Keratinocyte (primary cell): Measurements from ENCODE around the gene LAMA2. TPM values are rescaled to one million over a fixed set of nuclear protein-coding genes. Genes with fewer than 3 reads are reported as not detected.

Experiments used
- DNase-seq: peaks from one replicate; pipeline ENCODE4 v3.0.0-alpha.2; 2011; ENCODE audit warnings: low read depth, missing footprints, low spot score
- FAIRE-seq: peaks from 2 replicates; lab custom pipeline; 2011; peaks lifted over from hg19 to GRCh38; lab: Jason Lieb, UNC
- H2AFZ ChIP-seq: 2 replicates; pipeline ENCODE4 v1.6.0; 2012; ENCODE audit warnings: low read length, control low read depth, inconsistent platforms; ENCODE audit not compliant: control insufficient read depth
- H3K27ac ChIP-seq: 2 replicates; pipeline ENCODE4 v1.5.1; 2011; ENCODE audit warnings: low read length; ENCODE audit not compliant: control insufficient read depth, insufficient read depth
- H3K27me3 ChIP-seq: 3 replicates; pipeline ENCODE4 v1.6.0; 2011; ENCODE audit warnings: low read length; ENCODE audit not compliant: control insufficient read depth, insufficient read depth; ENCODE audit errors: extremely low read depth
- H3K36me3 ChIP-seq, 2 experiments: 2 replicates in 1 of 2; 3 replicates in 1 of 2; pipeline ENCODE4 v1.5.1; 2011; ENCODE audit warnings: low read length in 2 of 2, mild to moderate bottlenecking in 1 of 2; ENCODE audit not compliant: control insufficient read depth in 2 of 2, insufficient read depth in 2 of 2; ENCODE audit errors: extremely low read depth in 1 of 2
- H3K4me1 ChIP-seq: 3 replicates; pipeline ENCODE4 v1.5.1; 2011; ENCODE audit warnings: low read length; ENCODE audit not compliant: control insufficient read depth, insufficient read depth; ENCODE audit errors: extremely low read depth
- H3K4me2 ChIP-seq: 3 replicates; pipeline ENCODE4 v1.6.0; 2011; ENCODE audit warnings: low read depth, low read length; ENCODE audit not compliant: control insufficient read depth, insufficient read depth; ENCODE audit errors: extremely low read depth
- H3K4me3 ChIP-seq, 3 experiments: fragments of 200-600 bp in 1 of 3; sonication (generic) in 1 of 3; 2 replicates in 2 of 3; 3 replicates in 1 of 3; pipeline ENCODE4 v1.5.1; 2011 to 2016; ENCODE audit warnings: low read length in 3 of 3, mild to moderate bottlenecking in 3 of 3, control low read depth in 2 of 3, inconsistent platforms in 1 of 3, low read depth in 1 of 3, mixed read lengths in 1 of 3, mixed run types in 1 of 3, moderate library complexity in 1 of 3; ENCODE audit not compliant: control insufficient read depth in 2 of 3, insufficient read depth in 2 of 3; ENCODE audit errors: extremely low read depth in 1 of 3
- H3K79me2 ChIP-seq: 2 replicates; pipeline ENCODE4 v1.6.0; 2012; ENCODE audit warnings: low read length; ENCODE audit not compliant: control insufficient read depth, insufficient read depth
- H3K9ac ChIP-seq: 3 replicates; pipeline ENCODE4 v1.6.0; 2011; ENCODE audit warnings: low read length; ENCODE audit not compliant: control insufficient read depth, insufficient read depth; ENCODE audit errors: extremely low read depth
- H3K9me1 ChIP-seq: 3 replicates; pipeline ENCODE4 v1.6.0; 2011; ENCODE audit warnings: low read length; ENCODE audit not compliant: control insufficient read depth, insufficient read depth; ENCODE audit errors: extremely low read depth
- H3K9me3 ChIP-seq: 2 replicates; pipeline ENCODE4 v1.5.1; 2012; ENCODE audit warnings: low read depth, low read length; ENCODE audit not compliant: control insufficient read depth
- H4K20me1 ChIP-seq: 3 replicates; pipeline ENCODE4 v1.6.0; 2011; ENCODE audit warnings: low read length; ENCODE audit not compliant: control insufficient read depth, insufficient read depth; ENCODE audit errors: extremely low read depth
- EZH2 ChIP-seq: IDR thresholded peaks from one replicate; pipeline ENCODE4 v1.6.1; 2012; ENCODE audit warnings: inconsistent platforms, mild to moderate bottlenecking, low read length, moderate library complexity
- dilution Hi-C: fragments of 300-500 bp; cut with MboI; formaldehyde crosslinking; loops from one replicate; pipeline ENCODE4 v1.7.0; 2020; ENCODE audit warnings: low sequenced_read_pairs; ENCODE audit not compliant: extremely low pct_ligation_motif_present
- polyA plus RNA-seq, 5 experiments: library from polyadenylated mRNA; depleted of rRNA in 3 of 5; stranded (reverse) in 3 of 5; stranded (forward) in 1 of 5; unstranded in 1 of 5; fragments of >200 nt; gene quantifications; 1 replicate in 1 of 5; 2 replicates in 3 of 5; 3 replicates in 1 of 5; pipeline versions ENCODE4 v1.2.1 to v1.2.3, GENCODE V29; 2011 to 2012; ENCODE audit warnings: missing spikeins in 2 of 5, low read depth in 1 of 5, low replicate concordance in 1 of 5
- TF ChIP-seq, protein P1 (sequence below), 3 experiments: IDR thresholded peaks in 1 of 3; conservative IDR thresholded peaks in 1 of 3; optimal IDR thresholded peaks in 1 of 3; 2 replicates in 2 of 3; 3 replicates in 1 of 3; pipeline versions ENCODE3 to v1.5.1; 2011; ENCODE audit warnings: low read length in 3 of 3, mild to moderate bottlenecking in 3 of 3, moderate library complexity in 2 of 3, control low read depth in 1 of 3, inconsistent platforms in 1 of 3; ENCODE audit not compliant: insufficient read depth in 2 of 3; ENCODE audit errors: extremely low read depth in 1 of 3

The LAMA2 gene
- polyA plus RNA-seq, 1 donor (not counting 4 experiments of a cell fraction or from before 2014, with no cell fraction given): 1.4 TPM

DNA sequence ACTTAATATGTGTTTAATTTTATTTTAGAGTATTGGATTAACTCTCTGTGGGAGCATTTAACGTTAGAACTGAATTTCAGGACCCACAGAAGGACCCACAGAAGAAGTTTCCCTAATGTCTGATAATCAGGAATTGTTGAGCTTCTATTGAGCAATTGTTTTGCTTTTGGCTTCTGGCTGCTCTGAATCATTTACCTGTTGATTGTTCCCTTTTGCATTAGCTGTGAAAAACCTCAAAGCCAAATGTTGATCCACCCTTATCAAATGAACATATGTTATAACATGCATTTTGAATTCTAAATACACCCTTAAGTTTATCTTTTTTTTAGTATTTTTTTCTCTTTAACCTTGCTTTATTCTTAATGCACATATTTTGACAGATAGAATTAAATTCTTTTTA is 393.5 kb downstream of the LAMA2 start:
- H3K27ac ChIP-seq: no peak overlapping the region

DNA sequence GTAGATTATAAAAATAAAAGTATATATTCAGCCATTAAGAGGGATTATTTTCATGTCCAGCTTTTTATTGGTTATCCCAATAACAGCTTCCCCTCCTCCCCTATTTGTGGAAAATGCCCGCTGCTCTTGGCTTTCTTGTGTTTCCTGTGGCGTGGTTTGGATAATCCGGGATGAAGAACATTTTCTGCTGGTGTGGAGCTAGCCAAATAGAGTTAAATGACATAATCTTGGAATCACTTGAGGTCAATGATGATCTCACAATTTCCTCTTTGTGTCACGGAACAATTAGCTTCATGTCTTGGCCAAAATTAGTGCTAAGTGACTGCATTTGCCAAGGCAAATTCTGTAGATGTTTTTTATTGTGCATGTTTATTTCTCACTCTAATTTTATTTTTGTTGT is 394.0 kb downstream of the LAMA2 start:
- DNase-seq (no peak), FAIRE-seq (no peak)
- Histone ChIP-seq H3K9me3 (no peaks in the 10 kb centered on the region), H3K9ac (no peak overlapping the region), H3K27me3 (no peaks in the 10 kb centered on the region), H3K4me1 (peaks cover 10% of the 10 kb centered on the region), H3K9me1 (no peaks in the 10 kb centered on the region), H3K36me3 (no peaks in the 10 kb centered on the region), H3K27ac (no peak overlapping the region), H4K20me1 (no peaks in the 10 kb centered on the region), H2AFZ (no peak overlapping the region), H3K4me3 (no peak overlapping the region), H3K79me2 (no peaks in the 10 kb centered on the region), H3K4me2 (no peak overlapping the region)
- TF ChIP-seq, protein P1, sequence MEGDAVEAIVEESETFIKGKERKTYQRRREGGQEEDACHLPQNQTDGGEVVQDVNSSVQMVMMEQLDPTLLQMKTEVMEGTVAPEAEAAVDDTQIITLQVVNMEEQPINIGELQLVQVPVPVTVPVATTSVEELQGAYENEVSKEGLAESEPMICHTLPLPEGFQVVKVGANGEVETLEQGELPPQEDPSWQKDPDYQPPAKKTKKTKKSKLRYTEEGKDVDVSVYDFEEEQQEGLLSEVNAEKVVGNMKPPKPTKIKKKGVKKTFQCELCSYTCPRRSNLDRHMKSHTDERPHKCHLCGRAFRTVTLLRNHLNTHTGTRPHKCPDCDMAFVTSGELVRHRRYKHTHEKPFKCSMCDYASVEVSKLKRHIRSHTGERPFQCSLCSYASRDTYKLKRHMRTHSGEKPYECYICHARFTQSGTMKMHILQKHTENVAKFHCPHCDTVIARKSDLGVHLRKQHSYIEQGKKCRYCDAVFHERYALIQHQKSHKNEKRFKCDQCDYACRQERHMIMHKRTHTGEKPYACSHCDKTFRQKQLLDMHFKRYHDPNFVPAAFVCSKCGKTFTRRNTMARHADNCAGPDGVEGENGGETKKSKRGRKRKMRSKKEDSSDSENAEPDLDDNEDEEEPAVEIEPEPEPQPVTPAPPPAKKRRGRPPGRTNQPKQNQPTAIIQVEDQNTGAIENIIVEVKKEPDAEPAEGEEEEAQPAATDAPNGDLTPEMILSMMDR (optimal IDR thresholded peaks at IDR 0.05 in 1 of 3, IDR thresholded peaks at IDR 0.05 in 1 of 3, conservative IDR thresholded peaks at IDR 0.05 in 1 of 3; ENCODE audit: extremely low read depth in 1 of 3, insufficient read depth in 2 of 3, low read length in 3 of 3): no peak
- TF ChIP-seq EZH2: no peak
- dilution Hi-C loops: no loop called here

More for the DNA sequence above, 393.5 kb downstream of the LAMA2 start:
- Histone ChIP-seq H4K20me1 (no peaks in the 10 kb centered on the region), H3K9me1 (no peaks in the 10 kb centered on the region), H3K79me2 (no peaks in the 10 kb centered on the region), H3K4me3 (no peak overlapping the region), H3K36me3 (no peaks in the 10 kb centered on the region), H3K9ac (no peak overlapping the region), H2AFZ (no peak overlapping the region), H3K4me1 (peaks cover 10% of the 10 kb centered on the region), H3K9me3 (no peaks in the 10 kb centered on the region), H3K27me3 (no peaks in the 10 kb centered on the region), H3K4me2 (no peak overlapping the region)
- dilution Hi-C loops: no loop called here
- TF ChIP-seq, protein P1 (optimal IDR thresholded peaks at IDR 0.05 in 1 of 3, IDR thresholded peaks at IDR 0.05 in 1 of 3, conservative IDR thresholded peaks at IDR 0.05 in 1 of 3; ENCODE audit: extremely low read depth in 1 of 3, insufficient read depth in 2 of 3, low read length in 3 of 3): no peak
- DNase-seq (no peak), FAIRE-seq (no peak)
